NCI-H446 (cell line): ENCODE data around the gene BUB1B.
A peak's percentile ranks its signal among the peaks of the same experiment; 100 is the strongest.
"Not testable (repeated sequence)": the region's sequence is repeated elsewhere in the genome, so short reads cannot be mapped to it uniquely, and the experiment has no call there.

Experiments
- DNase-seq, 2 experiments: peaks; one replicate each; lab custom pipeline; 2025; lab: John Stamatoyannopoulos, UW

The BUB1B gene

DNA sequence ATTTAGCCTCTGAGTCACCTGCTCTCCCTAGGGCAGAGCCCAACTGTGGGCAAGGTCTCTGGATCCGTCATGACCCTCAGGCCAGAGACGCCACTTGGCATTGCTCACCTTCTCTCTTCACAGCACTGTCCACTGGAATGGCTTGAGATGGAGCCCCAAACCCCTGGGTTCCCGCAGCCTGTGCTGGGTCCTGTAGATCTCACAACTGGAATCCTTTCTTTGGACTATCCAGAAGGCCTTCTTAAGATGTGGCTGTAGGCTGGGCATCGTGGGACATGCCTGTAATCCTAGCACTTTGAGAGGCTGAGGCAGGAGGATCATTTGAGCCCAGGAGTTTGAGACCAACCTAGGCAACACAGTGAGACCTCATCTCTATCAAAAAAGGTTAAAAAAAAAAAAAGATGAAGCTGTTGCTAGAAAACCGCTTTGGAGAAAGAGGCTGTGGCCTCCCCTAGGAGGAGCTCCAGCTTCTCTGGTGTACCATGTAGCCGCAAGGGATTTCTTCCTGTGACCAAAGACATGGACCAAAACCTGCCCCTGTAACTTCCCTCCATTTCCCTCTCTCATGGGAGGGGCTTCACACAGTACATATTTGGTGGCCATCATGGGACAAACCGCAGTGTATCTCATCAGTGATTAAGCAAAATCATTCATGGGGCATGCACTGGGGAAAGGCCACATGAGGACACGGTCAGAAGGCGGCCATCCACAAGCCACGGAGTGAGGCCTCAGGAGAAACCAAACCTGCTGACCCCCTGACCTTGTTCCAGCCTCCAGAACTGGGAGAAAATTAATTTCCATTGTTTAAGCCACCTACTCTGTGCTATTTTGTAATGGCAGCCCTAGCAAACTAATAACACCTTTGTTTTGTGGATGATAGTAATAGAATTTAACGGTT, 23.3 kb upstream of the BUB1B start:
- DNase-seq = no peak

DNA sequence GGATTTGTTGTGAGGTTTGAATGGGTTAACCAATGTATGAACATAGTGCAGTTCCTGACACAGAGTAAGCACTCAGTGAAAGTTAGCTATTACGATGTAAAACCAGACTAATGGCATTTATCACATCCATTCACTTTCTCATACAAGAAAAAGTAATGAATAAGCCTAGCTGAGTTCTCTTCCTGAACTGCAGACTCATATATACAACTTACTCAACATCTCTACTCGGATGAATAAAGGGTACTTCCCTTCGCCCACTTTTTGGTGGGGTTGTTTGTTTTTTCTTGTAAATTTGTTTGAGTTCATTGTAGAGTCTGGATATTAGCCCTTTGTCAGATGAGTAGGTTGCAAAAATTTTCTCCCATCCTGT, 22.7 kb upstream of the BUB1B start:
- DNase-seq = not testable (repeated sequence)

DNA sequence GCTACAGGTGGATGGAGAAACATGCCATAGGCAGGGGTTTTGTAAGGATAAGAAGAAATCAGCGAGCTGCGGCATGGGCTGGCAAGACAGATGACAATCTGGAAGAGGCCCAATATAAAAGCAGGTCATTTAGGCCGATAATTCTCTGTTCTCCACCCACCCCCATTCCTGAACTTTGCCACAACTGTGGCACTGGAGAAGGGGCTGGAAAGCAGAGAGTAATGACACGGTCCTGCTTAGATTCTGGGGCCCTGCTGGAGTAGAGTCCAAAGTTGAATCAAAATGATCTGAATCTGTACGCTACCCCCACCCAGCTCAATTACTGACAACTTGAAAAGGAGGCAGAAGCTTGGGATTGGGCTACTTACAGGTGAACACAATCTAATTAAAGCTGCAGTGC, 18.4 kb upstream of the BUB1B start:
- DNase-seq = no peak

DNA sequence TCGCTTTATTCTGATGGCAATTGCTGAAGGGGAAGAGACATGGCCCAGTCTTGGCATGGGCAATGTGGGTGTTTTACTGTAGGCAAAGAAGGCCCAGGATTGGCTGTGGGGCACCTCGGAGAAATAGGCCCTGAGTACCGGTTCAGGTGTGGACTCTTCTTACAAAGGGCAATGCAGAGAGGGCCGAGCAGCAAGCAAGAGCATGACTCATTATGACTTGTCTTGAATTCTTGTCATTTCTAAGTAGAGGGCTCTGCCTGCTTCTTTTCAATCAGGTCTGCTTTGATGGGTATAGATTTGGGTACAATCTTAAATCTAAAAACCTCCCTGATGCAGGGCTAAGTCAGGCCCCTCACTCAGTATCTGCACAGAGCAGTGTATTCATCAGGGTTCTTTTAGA, 14.8 kb upstream of the BUB1B start:
- DNase-seq = no peak

DNA sequence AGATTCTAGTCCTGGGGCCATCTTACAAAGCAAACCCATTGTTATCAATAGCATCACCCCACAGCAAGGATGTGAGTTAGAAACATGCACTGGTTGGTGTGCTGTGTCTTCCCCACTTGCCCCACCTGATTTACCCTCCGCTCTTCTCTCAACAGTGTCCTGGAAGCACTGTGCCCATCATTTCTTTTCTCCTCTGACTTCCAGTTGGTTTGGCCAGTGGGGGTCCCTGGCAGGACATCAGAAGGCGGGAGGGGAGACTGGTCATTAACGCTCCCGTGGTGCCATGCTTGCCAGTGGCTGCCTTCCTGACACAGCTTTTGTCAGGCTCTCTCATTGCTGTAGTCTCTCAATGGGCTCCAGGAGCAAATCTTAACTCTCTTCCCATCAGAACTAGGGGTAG, 11.5 kb upstream of the BUB1B start:
- no peak for DNase-seq

DNA sequence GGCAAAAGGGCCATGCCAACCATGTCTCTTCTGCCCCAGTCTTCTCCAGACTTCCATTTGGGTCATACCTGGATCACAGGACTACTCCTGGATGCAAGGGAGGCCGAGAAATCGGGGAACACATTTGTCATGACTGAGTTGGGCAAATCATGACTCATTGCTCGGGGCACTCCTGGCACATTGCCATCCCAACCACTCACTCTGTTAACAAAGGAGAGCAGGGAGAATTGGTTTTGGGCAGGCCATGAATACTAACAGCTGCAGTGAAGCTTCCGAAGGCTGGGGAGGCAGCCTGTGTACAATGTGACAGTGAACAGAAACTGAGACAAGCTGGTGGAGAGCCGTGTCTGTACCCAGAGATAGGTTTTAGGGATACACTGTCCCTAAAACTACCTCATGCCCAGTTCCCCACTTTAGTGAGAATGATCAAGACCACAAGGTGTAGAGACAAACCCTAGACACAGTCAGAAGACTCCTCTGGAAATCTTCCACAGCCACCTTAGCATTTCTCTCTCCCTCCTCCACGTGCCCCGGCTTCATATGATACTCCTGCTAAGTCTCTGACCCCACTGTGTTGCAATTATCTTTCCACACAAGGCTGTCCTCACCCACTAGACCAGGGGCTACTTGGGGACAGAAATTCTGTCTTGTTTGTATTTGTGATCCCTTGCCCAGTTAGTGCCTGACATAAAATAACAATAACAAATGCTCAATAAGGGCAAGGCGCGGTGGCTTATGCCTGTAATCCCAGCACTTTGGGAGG, 10.5 kb upstream of the BUB1B start:
- DNase-seq = peak in 1 of 2 experiments; percentile 43

DNA sequence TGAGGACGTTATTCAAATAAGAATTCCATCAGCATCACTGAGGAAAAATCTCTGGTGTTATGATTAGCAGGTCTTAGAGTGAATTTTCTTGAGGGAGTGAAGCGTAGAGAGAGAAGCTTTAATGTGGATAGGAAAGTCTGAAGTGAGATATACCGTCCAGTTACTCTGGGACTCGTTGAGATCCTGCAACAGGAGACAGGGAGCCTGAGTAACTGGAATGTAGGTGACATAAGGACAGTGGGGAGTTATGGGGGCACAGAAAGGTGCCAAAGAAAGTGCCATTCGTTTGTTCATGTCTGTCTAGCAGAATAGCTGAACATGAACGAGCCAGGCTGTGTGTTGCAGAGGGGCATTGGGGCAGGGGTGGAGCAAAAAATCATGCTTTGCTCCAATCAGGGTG, 9.4 kb upstream of the BUB1B start:
- DNase-seq = no peak

DNA sequence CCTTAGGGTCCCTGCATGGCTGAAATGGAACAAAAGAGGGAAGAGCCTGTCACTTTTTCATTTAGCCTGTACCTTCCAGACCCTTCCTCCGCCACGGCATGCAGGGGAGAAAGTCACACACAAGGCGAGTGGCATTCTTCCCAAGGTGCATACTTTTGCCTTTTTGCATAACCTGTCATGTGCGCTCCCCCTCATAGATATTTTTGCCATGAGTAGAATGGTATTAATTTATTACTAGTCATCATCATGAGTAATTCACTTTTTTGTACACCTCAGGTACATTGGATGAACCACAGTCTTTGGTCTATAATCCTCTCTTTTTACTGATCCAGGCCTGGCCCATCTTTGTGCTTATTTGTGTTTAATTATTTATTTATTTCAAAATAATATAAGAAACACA, 8.9 kb upstream of the BUB1B start:
- no peak for DNase-seq

DNA sequence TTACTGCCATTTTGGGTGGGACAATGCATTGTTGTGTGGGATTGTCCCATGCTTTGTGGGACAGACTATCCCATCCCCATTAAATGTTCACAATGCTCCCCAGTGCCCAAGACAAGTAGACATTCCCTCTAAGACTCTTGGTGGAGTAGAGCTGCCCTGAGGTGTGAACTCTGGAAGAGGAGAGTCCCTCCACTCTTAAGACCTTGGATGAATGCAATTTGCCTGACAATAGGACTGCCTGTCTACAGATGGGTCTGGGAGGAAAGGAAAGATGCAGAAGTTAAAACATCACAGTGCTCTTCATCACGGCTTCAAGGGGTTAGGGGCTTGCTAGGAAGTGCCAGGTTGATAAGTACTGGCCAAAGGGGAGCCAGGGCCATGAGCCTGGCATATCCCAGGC, 6.0 kb upstream of the BUB1B start:
- DNase-seq = not testable (repeated sequence)

DNA sequence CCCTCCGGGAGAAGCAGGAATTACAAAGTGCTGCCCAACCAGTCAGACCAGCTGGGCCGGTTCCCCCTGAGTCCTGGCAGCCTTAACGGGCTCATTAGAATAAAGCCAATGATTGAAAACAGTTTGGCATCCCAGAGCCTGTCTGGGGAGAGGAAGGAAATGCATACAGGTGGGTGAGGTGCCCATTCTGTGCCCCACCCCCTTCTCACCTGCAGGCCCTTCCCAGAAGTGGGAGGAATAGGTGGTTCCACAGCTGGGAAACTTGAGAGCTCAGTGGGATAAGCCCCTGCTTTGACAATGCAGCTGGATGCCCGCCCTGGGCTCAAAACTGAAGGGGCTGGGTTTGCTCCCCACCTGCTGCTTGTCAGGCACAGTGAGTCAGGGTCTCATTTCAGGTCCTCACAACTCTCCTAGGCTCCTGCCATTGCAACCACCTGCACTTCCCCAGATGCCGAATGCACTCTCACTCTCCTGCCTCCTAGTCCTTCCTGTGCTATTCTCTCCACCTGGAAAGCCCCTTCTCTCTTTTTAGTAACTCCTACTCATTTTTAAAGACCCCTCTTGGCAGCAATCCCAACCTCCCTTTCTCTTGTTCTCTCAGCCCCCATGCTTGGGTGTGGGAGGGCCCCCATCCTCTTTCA, 5.5 kb upstream of the BUB1B start:
- no peak for DNase-seq

DNA sequence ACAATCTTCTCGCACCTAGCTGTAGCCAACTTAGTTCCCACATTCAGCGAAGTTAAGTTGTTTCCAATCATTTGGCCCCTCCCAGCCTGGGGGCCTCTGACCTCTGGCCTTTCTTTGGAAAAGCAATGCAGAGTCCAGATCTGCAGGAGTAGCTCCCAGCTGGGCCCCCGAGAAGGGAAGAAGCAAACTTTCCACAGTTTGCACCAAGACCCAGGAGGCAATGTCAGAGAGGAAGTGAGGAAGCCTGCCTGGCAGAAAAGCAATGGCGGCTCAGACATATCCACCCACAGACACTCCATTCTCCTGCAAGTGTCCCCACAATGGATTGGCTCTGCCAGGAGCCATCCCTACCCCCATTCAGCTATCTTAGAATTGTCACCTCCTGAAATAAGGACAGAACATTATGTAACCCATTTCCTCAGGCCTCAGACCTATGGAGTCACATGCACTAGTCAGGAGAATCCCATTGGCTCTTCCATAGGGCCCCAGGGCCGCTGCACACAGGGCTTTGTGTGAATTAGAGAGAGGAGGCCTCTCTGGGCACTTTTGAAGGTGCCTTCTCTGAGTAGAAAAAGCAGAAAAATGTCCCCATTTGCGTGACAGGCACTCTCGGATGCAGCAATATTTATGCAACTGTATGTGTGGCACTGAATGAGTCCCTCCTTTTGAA, 3.0 kb upstream of the BUB1B start:
- DNase-seq = no peak

DNA sequence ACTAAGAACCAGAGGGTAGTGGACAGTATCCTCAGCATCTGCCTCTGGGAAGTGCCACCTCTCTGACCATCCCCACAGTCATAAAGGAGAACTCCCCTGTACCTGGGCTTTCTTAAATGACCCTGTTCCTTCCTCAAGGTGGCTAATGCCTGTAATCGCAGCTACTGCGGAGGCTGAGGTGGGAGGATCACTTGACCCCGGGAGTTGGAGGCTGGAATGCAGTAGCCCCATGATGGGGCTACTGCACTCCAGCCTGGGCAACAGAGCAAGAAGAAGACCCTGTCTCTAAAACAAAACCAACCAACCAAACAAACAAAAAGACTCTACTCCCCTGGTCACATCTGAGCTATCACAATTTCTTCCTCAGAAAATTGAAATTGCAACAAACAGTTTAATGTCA, 848 bp upstream of the BUB1B start:
- DNase-seq = no peak

DNA sequence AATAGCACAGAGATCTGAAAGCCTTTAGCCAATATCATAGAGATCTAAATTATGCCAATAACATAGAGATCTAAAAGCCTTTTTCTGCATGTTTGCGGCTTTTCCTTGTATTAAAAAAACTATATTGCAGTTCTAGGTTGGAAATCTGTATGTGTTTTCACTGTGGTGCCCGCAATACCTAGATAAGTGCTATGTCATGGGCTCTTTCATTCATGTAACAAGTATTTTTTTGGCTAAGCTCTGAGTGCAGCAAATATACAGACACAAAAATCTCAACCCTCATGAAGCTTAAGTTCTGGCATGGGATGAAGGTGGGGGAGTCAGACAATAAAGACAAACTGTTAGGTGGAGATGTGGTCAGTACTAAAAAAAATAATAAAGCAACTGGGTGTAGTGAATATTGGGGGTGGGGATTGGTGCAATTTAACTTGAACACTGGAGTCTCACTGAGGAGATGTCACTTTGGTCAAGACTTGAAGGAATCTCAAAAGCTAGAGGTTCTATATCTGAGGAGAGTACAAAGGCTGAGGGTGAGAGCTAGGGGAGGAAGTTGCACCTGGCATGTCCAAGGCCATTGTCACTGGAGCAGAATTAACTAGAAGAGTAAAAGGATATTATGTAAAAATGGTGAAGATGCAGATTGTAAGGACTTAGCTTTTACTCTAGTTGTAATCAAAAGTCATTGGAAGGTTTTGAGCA, 973 bp downstream of the BUB1B start:
- DNase-seq = no peak

DNA sequence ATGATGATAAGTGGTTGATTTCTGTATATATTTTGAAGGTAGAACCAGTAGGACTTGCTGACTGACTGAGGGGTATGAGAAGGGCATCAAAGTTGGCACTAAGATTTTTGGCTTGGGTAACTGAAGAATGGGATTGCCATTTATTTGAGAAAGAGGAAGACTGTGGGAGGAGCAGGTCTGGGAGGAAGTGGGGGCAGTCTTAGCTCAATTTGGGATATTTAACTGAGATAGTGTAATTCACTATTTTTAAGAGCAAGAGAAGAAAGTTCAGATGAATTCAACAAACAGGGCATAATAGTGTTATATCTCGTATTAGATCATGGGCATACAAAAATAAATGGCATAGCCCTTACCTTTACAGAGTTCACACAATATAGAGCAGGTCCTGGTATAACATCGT, 1.7 kb downstream of the BUB1B start:
- DNase-seq = no peak

DNA sequence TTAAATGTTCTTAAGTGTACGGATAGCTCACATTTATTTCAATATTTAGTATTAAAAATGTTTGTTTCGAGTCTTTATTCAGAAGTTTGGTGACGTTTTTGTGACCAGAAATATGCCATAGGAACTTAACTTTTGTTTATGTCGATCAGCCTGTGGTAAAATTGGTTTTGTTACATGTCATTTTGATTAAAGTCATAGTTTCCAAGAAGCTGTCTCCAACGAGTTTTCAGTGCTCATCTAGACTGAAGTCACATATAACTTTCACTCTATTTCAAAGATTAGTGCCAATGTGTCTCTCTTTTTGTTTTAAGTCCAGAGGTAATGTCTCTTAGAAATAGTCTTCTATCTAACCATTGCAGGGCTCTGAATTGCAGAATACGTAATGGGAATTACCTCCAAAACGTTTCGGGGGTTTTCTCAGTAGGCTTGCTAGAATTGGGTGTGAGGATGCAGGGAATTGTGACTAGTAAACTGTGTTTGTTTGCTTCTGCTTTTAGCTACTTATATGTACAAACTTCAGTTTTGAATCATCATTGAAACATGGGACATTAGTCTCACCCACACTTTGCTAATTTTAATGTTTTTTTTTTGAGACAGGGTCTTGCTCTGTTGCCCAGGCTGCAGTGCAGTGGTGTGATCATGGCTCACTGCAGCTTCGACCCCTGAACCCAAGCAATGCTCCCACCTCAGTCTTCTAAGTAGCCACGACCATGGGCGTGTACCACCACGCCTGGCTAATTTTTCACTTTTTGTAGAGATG, 3.0 kb downstream of the BUB1B start:
- no peak for DNase-seq

DNA sequence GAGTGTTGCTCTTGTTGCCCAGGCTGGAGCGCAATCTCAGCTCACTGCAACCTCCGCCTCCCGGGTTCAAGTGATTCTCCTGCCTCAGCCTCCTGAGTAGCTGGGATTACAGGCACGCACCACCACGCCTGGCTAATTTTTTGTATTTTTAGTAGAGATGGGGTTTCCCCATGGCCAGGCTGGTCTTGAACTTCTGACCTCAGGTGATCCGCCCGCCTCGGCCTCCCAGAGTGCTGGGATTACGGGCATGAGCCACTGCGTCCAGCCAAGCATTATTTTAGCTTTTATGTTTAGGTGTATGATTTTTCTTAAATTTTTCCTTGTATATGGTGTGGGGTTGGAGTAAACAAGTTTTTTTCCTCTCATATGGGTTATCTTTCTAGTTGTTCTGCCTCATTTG, 6.5 kb downstream of the BUB1B start:
- DNase-seq = not testable (repeated sequence)

DNA sequence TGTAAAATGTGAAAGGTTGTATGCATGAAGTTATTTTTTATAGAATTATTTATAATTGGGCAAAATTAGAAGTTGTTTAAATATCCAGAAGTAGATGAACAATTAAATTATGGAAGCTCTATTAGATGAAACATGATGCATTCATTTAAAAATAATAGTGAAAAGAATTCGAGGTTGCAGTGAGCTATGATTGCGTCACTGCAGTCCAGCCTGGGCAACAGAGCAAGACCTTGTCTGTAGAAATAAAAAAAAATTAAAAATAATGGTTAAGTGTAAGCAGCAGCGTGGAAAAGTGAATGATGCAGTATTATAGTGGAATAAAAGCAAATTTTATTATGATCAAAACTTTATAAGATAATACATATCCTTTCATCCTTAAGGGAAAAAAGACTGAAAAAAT, 14.3 kb downstream of the BUB1B start:
- no peak for DNase-seq

DNA sequence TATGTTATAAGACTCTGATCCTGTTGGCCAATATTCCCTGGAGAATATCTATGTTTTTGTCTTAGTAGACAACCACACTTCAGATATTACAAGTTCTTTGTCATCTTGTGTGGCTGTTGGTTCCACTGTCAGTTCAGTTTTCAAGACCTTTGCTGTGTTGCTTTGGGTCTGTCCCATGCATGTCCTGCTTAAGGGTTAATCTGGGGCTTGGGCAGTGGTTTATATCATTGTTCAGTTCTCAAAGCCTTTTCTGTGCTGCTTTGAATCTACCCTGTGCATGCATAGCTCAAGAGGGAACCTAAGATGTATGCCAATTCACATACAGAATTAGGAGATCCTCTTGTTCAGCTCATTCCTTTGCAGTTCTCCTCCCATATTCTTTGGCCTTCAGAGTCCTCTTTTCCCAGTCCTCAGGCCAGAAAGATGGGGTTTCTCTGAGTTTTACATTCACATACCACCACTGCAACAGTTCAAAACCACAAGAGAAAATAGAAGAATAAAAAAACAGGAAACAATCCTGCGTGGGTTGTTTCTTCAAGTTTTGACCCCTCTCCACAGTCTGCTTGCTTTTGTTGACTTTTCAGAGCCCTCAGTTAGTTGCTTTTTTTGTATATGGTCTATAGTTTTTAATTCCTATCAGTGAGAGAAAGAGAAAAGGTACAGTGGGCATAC, 21.6 kb downstream of the BUB1B start:
- DNase-seq = no peak

DNA sequence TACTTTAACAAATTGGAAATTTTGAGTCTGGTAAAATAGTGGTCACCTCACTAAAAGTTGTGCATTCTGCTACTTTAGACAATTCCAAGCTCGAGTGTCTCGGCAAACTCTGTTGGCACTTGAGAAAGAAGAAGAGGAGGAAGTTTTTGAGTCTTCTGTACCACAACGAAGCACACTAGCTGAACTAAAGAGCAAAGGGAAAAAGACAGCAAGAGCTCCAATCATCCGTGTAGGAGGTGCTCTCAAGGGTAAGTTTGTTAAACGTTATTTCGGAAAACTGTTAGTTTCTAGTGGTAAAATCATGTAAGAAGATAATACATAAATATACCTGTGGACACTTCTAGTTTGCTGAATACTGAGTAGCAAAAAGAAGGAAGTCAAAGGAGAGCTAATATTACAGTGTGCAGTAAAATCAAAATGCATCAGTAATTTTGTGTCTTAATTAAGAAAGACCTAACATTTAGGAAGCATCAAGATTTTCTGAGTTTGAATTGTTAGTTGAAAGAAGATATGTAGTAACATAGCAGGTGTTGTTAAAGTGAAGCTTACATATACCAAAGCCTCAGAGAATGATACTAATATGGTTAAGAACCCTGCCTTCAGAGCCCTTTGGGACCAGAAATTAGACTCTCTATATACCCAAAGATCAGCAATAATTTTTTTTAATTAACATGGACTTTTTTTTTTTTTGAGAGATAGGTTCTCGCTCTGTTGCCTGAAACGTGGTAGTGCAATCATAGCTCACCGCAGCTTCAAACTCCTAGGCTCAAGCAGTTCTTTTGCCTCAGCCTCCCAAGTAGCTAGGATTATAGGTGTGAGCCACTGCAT, 23.0 kb downstream of the BUB1B start:
- no peak for DNase-seq

DNA sequence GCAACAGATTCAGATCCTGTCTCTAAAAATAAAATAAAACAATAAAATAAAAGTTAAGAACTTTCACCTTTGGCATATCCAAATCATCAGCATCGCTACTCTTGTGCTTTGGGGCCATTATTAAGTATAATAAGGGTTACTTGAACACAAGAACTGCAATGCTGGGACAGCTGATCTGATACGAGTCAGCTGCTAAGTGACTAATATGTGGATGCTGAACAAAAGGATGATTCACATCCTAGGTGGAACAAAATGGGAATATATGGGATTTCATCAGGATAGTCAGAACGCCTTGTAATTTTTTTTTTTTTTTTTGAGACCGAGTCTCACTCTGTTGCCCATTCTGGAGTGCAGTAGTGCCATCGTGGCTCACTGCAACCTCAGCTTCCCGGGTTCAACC, 29.7 kb downstream of the BUB1B start:
- DNase-seq = no peak
